HuH-7.5 (cell line): ENCODE data around the gene SPR.

ENCODE experiments used
- DNase-seq: peaks from one replicate; pipeline ENCODE4 v3.0.0; 2011; ENCODE audit warnings: low spot score

SPR gene

GRCh38 chr2:72887032-72887739 lies at the start of gene SPR:
TSS of gene SPR (plus strand) at chr2:72887408. CDS start at chr2:72887433, 25 bp downstream.
- peak; percentile 61 for DNase-seq

DNA sequence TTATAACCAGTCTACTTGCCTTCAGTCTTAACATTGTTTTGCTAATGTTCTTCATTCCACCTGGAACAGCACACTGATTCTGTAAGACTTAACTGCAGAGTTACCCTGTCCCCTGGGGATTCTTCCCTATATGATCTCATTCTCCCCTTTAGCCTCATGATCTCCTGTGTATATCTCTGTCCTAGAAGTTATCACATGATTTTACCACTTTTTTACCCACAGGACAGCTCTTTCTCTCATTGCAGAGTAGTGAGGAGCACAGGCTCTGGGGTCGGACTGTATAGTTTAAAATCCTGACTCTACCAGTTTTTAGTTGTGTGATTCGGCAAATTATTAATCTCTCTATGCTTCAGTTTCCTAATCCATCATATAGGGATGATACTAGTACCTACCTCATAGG lies 47.1 kb upstream of the SPR start:
- no peak for DNase-seq

- no peak for DNase-seq
Measured at GRCh38 chr2:72841462-72842125, 45.6 kb upstream of the SPR start.

GRCh38 chr2:72843301-72843700 lies 43.9 kb upstream of the SPR start:
- no peak for DNase-seq

DNA sequence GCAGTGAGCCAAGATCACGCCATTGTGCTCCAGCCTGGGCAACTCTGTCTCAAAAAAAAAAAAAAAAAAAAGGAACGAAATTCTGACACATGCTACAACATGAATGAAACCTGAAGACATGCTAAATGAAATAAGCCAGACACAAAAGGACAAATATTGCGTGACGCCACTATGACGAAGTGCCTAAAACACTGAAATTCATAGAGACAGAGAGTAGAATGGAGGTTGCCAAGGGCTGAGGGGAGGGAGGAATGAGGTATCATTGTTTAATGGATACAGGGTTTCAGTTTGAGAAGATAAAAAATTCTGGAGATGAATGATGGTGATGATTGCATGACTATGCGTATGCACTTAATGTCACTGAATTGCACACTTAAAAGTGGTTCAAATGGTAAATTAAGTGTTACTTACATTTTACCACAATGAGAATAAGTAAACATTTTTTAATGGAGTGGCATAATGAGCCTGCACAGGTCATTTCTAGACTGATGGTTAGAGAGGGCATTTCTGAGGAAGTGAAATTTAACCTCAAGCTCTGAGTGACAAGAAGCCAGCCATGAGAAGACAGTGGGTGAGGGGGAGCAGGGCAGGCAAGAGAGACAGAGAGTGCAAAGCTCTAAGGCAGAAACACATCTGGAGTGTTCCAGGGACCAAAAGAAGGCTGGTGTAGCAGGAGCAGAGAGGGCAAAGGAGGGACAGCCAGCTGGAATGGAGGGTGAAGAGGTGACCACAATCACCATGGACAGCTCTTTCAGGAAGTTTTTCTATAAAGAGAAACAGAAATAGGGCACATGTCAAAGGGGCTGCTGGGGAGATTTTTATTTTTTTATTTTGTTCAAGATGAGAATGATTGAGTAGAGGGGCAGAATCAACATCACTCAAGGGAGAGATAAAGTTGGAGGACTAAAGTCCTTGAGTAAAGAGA lies 40.8 kb upstream of the SPR start:
- DNase-seq, result no peak

- no peak for DNase-seq
Measured at GRCh38 chr2:72847534-72848315, 39.5 kb upstream of the SPR start.

DNA sequence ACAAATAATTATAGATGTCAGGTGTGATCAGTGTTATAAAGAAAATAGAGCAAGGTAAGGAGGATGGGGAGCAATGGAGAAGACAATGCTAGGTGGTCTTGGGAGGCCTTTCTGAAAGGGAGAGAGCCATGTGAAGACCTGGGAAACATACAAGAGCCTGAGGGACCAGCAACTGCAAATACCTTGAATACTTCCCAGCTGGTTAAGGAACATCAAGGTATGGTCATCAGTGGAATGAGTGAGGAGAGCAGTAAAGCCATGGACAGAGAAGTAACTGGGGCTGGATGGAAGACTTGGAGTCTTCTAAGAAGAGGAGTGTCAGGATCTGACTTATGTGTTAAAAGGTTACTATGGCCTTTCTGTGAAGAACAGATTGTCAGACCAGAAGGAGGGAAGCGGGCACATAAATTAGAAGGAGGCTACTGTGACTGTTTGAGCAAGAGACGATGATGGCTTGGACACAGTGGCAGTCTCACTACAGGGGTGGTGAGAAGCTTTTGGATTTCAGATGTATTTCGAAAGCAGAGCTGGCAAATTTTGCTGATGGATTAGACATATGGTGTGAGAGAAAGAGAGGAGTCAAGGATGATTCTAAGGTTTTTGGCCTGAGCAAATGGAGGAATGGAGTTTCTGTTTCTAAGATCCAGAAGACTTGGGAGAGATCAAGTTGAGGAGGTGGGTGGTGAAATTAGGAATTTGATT lies 38.6 kb upstream of the SPR start:
- DNase-seq, result no peak

GRCh38 chr2:72849138-72849462 lies 38.1 kb upstream of the SPR start:
- no peak for DNase-seq

GRCh38 chr2:72851333-72851732 lies 35.9 kb upstream of the SPR start:
- DNase-seq, result no peak

DNA sequence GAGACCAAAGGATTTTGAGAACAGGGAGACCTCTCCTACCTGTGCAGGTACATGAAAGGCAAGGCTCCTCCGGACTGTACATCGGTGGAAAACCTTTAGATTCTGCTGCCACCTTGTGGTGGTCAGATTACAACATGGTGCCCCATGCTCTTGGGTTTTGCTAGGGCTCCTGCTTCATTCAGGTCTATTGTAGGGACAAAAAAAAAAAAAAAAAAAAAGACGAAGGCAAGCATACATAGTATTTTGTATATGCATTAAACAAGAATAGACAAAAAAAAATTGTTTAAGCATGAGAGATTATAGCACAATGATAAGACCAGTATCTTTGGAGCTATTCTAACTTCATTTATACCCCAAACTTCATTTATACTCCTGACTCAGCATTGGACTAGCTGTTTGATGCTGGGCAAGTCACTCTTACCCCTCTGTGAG lies 27.4 kb upstream of the SPR start:
- peak; percentile 41 for DNase-seq

GRCh38 chr2:72862239-72862988 lies 24.8 kb upstream of the SPR start:
- DNase-seq, result peak; percentile 82

DNA sequence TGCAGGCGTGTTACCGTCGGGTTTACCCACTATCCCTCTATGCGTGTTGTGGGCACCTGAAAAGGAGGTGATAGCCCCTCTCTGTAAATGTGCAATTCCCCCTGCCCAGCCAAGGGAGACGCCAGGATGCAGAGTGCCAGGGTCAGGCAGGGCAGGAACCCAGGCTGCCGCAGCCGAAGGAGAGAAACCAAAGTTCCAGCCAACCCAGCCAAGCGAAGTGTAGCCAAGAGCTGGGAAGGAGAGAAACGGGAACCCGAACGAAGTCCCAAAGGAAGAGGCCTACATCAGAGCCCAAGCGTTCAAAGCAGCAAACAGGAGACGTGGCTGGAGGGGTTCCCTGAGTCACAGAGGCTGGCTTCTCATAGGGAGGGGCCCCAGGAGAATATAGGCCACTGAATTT lies 24.2 kb upstream of the SPR start:
- no peak for DNase-seq

- DNase-seq, result no peak
Measured at GRCh38 chr2:72864500-72864899, 22.7 kb upstream of the SPR start.

DNA sequence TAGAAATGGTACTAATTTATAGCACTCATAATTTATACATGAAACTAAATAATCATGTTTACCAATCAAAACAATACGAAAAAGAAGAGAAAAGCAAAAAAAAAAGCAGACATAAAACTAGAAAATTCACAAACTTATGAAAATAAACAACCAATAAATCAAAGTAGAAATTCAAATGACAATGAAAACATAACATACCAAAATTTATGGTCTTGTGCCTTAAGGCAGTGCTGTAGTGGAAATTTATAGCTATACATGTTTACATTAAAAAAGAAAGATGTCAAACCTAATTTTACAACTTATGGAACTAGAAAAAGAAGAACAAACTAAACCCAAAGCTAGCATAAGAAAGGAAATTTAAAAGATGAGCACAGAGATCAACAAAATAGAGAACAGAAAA lies 16.1 kb upstream of the SPR start:
- no peak for DNase-seq

DNA sequence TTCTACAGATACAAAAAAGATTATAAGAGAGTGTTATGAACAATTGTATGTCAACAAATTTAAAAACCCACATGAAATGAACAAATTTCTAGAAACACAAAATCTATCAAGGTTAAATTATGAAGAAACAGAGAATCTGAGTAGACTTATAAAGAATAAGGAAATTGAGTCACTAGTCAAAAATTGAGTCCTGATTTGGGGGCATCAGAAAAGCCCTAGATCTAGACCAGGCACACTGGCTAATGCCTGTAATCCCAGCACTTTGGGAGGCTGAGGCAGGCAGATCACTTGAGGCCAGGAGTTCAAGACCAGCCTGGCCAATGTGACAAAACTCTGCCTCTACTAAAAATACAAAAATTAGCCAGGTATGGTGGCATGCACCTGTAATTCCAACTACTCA lies 15.3 kb upstream of the SPR start:
- DNase-seq, result no peak

- peak; percentile 64 for DNase-seq
Measured at GRCh38 chr2:72883356-72883962, 3.7 kb upstream of the SPR start.

GRCh38 chr2:72886505-72887031 lies 640 bp upstream of the SPR start:
- no peak for DNase-seq

GRCh38 chr2:72887740-72888437 lies 681 bp downstream of the SPR start:
- DNase-seq, result peak; percentile 75

- no peak for DNase-seq
Measured at GRCh38 chr2:72888438-72889202, 1.4 kb downstream of the SPR start.
